Measurements from ENCODE around the gene KLF1.
"Not testable (repeated sequence)": the region's sequence is repeated elsewhere in the genome, so short reads cannot be mapped to it uniquely, and the experiment has no call there.

The KLF1 gene

GRCh38 chr19:12886969-12887747 lies at the start of gene KLF1:
Gene KLF1, minus strand, starts transcription at chr19:12887201. Its CDS starts 61 bp downstream, at chr19:12887140.
- DNase-seq: no peak

- no peak for DNase-seq
These were observed 49.6 kb upstream of the KLF1 start for GRCh38 chr19:12936582-12936981.

- no peak for DNase-seq
These were observed 48.1 kb upstream of the KLF1 start for GRCh38 chr19:12935071-12935470.

GRCh38 chr19:12933287-12934072 lies 46.5 kb upstream of the KLF1 start, which contains the start of gene FARSA:
Gene FARSA, minus strand, starts transcription at chr19:12933711. Its CDS starts 15 bp downstream, at chr19:12933696.
- peak; percentile 97 for DNase-seq

- DNase-seq: no peak
These were observed 45.6 kb upstream of the KLF1 start for GRCh38 chr19:12932392-12933286.

- no peak for DNase-seq
These were observed 43.1 kb upstream of the KLF1 start for GRCh38 chr19:12930002-12930645.

- no peak for DNase-seq
These were observed 37.8 kb upstream of the KLF1 start for GRCh38 chr19:12924621-12925310.

- no peak for DNase-seq
These were observed 36.0 kb upstream of the KLF1 start for GRCh38 chr19:12922959-12923358.

- no peak for DNase-seq
These were observed 34.0 kb upstream of the KLF1 start for GRCh38 chr19:12921047-12921446.

- DNase-seq: no peak
These were observed 31.3 kb upstream of the KLF1 start for GRCh38 chr19:12918253-12918652.

- DNase-seq: not testable (repeated sequence)
These were observed 28.9 kb upstream of the KLF1 start for GRCh38 chr19:12915860-12916259.

- peak; percentile 69 for DNase-seq
These were observed 27.1 kb upstream of the KLF1 start for GRCh38 chr19:12913851-12914690.

GRCh38 chr19:12913011-12913561 lies 26.1 kb upstream of the KLF1 start:
- DNase-seq: peak; percentile 86

GRCh38 chr19:12912571-12912970 lies 25.6 kb upstream of the KLF1 start:
- no peak for DNase-seq

- DNase-seq: no peak
These were observed 20.2 kb upstream of the KLF1 start for GRCh38 chr19:12907166-12907565.

GRCh38 chr19:12899891-12900518 lies 13.0 kb upstream of the KLF1 start:
- DNase-seq: no peak

GRCh38 chr19:12896460-12896859 lies 9.5 kb upstream of the KLF1 start:
- no peak for DNase-seq

GRCh38 chr19:12893582-12893981 lies 6.6 kb upstream of the KLF1 start:
- no peak for DNase-seq

- no peak for DNase-seq
These were observed 4.6 kb upstream of the KLF1 start for GRCh38 chr19:12891553-12892021.
